LNCAP (cell line): ENCODE data around the gene RBM10.

Experiments
- TF ChIP-seq, protein P1 (sequence below): fragments of 450-650 bp; IDR thresholded peaks from 2 replicates; pipeline ENCODE4 v1.5.1; 2017; ENCODE audit warnings: mild to moderate bottlenecking

RBM10 gene

DNA sequence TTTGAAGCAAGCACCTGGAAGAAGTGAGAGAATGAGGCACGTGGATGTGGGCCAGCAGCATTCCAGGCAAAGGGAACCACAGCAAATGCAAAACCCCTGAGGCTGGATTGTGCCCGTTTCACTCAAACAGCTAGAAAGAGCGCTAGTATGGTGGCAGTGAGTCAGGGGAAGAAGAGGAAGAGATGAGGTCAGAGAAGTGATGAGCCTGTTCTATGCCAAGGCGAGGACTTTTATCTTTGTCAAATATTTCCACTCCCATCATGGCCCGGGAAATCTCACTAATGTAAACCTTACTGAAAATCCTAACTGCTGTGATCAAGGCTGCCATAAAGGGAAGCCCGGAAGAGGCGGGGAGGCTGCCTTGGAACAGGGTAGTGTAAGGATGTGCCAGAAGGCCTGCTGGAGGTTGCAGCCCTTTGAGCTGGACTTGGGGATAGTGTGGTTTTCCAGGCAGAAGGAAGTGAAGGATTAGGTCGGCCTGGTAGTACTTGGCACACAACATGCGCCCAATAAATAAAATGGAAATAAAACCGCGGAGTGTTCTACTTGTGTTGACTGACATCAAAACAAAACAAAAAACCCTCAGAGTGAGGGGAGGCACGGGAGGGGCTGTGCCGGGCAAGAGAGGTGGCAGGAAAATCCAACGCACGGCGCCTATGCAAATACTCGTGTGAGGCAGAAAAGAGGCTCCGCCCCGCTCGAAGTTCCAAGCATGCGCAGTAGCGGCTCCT is 72.3 kb downstream of the RBM10 start:
- TF ChIP-seq, protein P1, sequence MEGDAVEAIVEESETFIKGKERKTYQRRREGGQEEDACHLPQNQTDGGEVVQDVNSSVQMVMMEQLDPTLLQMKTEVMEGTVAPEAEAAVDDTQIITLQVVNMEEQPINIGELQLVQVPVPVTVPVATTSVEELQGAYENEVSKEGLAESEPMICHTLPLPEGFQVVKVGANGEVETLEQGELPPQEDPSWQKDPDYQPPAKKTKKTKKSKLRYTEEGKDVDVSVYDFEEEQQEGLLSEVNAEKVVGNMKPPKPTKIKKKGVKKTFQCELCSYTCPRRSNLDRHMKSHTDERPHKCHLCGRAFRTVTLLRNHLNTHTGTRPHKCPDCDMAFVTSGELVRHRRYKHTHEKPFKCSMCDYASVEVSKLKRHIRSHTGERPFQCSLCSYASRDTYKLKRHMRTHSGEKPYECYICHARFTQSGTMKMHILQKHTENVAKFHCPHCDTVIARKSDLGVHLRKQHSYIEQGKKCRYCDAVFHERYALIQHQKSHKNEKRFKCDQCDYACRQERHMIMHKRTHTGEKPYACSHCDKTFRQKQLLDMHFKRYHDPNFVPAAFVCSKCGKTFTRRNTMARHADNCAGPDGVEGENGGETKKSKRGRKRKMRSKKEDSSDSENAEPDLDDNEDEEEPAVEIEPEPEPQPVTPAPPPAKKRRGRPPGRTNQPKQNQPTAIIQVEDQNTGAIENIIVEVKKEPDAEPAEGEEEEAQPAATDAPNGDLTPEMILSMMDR = no peak

DNA sequence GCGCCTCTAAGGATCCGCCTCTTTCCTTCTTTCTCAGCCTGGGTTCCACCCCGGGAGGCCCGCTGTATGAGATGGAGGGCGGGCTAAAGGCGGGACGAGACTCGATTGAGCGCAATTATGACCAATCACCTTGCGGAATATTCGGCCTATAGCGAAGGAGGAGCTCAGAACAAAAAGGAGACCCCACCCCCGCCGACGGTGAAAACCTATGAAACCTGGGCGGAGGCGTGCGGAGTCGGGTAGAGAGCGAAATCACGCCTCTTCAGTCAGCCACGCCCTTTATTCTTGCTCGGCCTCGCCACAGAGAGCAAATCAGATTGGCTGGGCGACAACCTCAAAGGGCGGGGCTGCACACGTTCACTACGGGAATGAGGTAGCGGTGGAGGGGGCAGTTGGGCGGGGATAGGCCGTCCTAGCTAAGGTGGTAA is 72.8 kb downstream of the RBM10 start:
- TF ChIP-seq, protein P1 = no peak

DNA sequence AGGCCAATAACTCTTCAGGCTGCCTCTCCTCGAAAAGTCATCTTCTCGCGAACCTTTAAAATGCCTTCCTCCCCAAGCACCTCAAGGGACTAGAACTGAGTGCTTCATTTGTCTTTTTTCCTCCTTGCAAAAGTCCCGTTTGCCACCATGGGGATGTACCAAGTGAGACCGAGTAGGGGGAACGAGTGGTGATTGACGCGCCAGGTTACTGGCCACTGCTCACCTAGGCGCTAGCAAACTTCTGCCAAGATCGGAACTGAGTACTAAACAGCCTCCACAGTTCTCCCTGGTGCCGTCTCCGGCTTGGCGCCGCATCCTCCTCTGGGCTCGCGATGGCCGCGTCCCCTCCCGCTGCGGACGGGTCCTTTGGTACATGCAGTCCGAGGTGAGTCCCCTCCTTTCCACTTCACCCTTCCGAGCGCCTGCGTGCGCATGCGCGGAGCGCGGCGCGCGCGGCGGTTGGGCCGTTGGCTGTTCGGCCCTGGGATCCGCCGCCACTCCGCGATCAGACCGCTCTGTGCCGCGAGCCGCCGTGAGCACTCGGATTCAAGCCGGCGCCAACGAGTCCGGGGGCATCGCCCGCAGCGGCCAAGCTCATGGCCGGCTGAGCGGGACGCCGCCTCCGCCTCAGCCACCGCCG is 73.4 kb downstream of the RBM10 start, which contains the start of gene CDK16:
CDK16 (plus strand) TSS at position 402 of the 640 bp plus-strand sequence. CDS start 4,877 bp downstream, outside the sequence.
- TF ChIP-seq, protein P1 = no peak

DNA sequence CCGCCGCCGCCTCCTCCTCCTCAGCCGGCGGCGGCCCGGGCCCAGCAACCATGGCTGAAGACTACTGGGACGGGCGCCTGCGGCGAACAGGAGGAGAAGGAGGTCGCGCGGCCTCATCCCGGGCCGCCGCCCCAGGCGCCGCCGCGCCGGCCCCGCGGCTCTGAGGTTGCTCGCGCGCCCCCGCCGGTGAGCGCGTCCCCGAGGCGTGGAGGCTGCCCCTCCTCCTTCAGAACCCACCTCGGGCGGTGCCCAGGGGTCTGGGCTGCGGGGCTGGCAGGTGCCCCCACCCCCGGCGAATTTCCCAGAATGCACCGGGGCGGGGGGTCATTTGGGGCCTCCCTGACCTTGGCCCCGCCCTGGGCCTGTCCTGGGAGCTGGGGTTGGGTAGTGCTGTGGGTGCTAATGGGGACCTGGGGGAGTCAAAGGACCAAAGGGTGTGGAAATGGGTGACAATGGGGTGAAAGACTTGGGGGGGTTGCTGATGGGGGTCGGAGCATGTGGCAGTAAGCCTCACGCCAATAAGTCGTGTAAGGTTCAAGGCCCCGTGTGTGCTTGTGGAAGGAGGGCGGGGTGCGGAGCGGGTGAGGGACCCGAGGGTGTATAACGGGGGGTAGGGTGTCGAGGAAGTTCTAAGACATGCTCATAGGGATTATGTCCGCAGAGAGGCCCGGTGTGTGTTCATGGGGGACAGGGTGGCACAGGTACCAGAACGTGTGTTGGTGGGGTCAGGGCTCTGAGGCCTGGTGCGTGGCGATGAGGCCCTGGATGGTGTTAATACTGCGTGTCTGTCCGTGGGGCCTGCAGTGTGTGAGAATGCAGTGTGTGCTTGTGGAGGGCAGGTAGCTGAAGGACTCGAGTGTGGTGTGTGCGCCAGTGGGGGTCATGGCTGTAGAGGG is 74.1 kb downstream of the RBM10 start:
- TF ChIP-seq, protein P1 = no peak

DNA sequence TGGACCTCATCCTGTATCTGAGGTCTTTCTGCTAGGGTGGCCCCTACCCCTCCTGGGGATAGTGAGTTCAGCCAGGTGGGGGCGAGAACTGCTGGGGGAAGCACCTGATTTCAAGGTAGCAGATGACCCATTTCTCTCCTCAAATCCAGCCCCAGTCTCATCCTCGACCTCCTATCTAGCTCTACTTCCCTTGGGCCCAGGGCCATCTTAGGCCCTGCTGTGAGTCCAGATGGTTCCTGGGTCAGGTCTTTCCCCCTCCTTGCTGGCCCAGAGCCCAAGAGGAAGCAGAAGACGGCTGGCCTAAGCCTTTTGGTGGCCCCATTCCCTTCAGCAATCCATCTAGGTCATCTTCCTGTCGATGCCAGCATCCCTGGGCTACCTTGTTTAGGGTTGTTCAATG is 76.7 kb downstream of the RBM10 start:
- TF ChIP-seq, protein P1 = no peak

DNA sequence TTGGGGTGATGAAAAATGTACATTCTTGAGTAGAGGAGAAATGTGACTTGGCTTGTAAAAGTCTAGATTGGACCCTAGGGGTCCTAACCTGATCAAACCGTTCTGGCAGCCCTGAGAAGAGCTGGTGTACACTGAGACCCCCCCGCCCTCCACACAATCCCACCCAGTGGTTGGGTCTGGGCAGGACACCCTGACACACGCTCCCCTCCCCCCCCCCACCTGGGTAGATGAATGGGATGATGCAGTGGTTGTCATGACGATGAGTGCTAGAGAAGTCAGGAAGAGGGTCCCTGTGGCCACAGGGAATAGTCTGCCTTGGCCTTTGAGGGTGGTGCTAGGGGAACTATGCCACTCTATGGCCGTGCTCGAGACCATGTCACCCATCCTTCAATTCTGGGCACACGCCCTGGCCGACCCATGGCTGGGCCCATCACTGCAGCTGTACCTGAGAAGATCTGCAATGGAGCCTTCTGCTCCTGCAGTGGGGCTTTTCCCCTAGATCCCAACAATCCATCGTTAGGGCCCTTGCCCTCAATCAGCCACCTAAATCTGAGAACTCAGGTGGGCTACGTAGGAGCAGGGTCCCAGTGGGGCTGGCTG is 77.8 kb downstream of the RBM10 start:
- TF ChIP-seq, protein P1 = no peak
